ENCODE data around the gene ALDH6A1.
A peak's percentile ranks its signal among the peaks of the same experiment; 100 is the strongest.
"Not testable (repeated sequence)": the region's sequence is repeated elsewhere in the genome, so short reads cannot be mapped to it uniquely, and the experiment has no call there.

DNA sequence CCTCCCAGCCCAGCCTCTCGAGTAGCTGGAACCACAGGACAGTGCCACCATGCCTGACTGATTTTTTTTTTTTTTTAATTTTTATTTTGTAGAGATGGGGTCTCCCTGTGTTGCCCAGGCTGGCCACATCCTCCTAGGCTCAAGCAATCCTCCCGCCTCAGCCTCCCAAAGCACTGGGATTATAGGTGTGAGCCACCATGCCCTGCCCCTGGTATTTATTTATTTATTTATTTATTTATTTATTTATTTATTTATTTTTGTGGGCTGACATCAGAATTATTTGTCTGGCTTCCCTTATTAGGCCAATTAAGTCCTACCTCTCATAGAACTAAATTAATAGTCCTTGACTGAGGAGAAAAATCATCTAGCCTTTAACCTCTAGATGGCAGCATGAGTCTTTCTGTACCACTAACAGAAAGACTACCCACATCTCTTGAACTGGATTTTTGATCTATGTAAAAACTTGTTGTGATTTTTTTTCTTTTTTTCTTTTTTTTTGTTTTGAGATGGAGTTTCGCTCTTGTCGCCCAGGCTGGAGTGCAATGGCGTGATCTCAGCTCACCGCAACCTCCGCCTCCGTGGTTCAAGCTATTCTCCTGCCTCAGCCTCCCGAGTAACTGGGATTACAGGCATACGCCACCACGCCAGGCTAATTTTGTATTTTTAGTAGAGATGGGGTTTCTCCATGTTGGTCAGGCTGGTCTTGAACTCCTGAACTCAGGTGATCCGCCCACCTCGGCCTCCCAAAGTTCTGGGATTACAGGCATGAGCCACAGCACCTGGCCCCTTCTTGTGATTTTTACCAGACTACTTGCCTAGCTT is 27.4 kb upstream of the ALDH6A1 start:
- TF ChIP-seq, protein P1, sequence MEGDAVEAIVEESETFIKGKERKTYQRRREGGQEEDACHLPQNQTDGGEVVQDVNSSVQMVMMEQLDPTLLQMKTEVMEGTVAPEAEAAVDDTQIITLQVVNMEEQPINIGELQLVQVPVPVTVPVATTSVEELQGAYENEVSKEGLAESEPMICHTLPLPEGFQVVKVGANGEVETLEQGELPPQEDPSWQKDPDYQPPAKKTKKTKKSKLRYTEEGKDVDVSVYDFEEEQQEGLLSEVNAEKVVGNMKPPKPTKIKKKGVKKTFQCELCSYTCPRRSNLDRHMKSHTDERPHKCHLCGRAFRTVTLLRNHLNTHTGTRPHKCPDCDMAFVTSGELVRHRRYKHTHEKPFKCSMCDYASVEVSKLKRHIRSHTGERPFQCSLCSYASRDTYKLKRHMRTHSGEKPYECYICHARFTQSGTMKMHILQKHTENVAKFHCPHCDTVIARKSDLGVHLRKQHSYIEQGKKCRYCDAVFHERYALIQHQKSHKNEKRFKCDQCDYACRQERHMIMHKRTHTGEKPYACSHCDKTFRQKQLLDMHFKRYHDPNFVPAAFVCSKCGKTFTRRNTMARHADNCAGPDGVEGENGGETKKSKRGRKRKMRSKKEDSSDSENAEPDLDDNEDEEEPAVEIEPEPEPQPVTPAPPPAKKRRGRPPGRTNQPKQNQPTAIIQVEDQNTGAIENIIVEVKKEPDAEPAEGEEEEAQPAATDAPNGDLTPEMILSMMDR (IDR thresholded peaks at IDR 0.05) = peak in 6 of 7 experiments; percentile 43 to 69 (median 65)
- TF ChIP-seq POLR2A (IDR thresholded peaks at IDR 0.05) = not testable (repeated sequence)
